T-helper 17 cell (primary cell): ENCODE measurements around the gene IQSEC1. TPM values are rescaled to one million over a fixed set of nuclear protein-coding genes. Genes with fewer than 3 reads are reported as not detected.

Source experiments
- ATAC-seq: fragments of 150-1000 bp; cut with Tn5 transposase; 2 replicates; pipeline ENCODE4 v1.10.0; 2021; ENCODE audit warnings: mild to moderate bottlenecking, moderate library complexity
- DNase-seq, 3 donors: peaks; one replicate each; pipeline versions ENCODE4 v3.0.0 to v3.0.0-alpha.2; 2020 to 2021
- H3K9me3 ChIP-seq: one replicate; pipeline ENCODE4 v1.7.0; 2013; ENCODE audit warnings: low read length, mild to moderate bottlenecking; ENCODE audit not compliant: control insufficient read depth, poor library complexity, severe bottlenecking
- H3K27ac Mint-ChIP-seq: one replicate; pipeline ENCODE4 v1.8.0; 2022; ENCODE audit warnings: mild to moderate bottlenecking, moderate library complexity, mixed read lengths
- H3K27me3 Mint-ChIP-seq: one replicate; pipeline ENCODE4 v1.8.0; 2022; ENCODE audit warnings: mixed read lengths
- H3K36me3 Mint-ChIP-seq: one replicate; pipeline ENCODE4 v1.8.0; 2022; ENCODE audit warnings: low read depth, mixed read lengths
- H3K4me1 Mint-ChIP-seq: one replicate; pipeline ENCODE4 v1.8.0; 2022; ENCODE audit warnings: mild to moderate bottlenecking, mixed read lengths
- H3K4me3 Mint-ChIP-seq: one replicate; pipeline ENCODE4 v1.8.0; 2022; ENCODE audit warnings: mild to moderate bottlenecking, moderate library complexity, mixed read lengths
- total RNA-seq, 4 donors: library from RNA in 2 of 4; stranded (reverse) in 2 of 4; gene quantifications; one replicate each; pipeline ENCODE4 v1.2.3 and lab custom pipeline; 2022 to 2026

The IQSEC1 gene
- total RNA-seq, 2 donors from 2014 or later: 114 to 128 TPM

DNA sequence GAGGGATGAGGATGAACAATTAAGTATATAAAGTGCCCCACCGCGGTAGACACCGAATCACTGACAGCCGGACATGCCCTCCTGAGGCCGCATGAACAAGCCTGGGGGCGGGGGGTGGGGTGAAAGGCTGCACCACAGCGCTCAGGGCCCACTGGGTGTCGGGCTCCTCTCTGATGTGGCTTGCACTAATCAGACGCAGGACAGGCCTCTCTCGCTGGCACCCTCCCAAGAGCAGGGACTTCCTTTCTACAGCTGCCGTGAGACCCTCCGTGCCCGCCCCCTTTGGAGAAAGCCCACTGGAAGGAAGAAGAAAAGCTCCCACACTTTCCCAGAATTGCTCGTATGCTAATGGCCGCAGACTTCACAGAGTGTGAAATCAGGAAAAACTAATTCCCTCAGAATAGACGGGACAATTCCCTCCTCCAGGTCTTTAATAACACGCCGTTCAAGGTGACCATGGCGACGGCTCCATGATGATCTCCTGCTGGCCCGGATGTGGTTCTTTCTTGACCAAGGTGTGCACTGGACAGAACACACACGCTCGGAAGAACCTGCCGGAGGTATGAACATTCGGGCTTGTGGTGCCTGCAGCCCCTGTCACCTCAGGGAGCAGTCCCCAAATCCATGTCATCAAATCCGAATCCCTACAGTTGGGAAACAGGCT is 32.0 kb downstream of the IQSEC1 start:
- H3K4me1 Mint-ChIP-seq: peaks cover 8% of the 10 kb centered on the region
- H3K4me3 Mint-ChIP-seq: no peak overlapping the region
- no peaks in the 10 kb centered on the region for H3K36me3 Mint-ChIP-seq
- no peaks in the 10 kb centered on the region for H3K9me3 ChIP-seq
- no peak for DNase-seq
- no peaks in the 10 kb centered on the region for H3K27me3 Mint-ChIP-seq
- ATAC-seq: no peak
- no peak overlapping the region for H3K27ac Mint-ChIP-seq

DNA sequence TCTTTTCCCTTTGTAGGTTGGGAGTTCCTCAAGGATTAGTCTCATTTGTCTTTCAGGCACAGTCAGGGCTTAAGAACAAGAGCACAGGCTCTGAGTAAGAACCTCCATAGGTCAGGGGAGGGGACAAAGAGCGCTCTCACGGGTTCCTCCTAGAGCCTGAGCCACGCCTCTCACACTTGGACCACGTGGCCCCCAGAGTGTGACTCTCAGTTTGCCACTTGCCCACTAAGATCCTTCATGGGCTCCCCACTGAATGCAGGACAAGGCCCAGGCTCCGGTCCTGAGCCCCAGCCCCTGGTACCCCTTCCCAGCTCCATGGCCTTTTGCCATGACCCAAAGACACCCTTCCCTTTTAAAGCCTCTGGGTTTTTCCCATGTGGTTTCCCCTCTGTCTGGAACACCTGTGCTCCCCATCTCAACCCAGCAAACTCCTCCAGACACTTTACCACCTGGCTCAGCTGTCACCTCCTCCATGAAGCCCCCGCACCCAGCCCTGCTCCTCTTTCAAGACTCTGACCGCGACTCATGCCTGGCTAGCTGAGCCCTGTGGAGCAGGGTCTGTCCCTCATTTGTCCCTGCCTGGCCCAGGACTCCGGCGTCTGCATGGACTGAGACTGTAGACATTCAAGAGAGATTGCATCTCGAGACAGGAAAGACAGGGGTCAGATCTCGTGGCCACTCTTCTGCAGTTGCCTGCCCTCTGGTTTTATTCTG is 32.7 kb downstream of the IQSEC1 start:
- H3K9me3 ChIP-seq: no peaks in the 10 kb centered on the region
- peak; percentile 67 for ATAC-seq
- no peak for DNase-seq
- H3K36me3 Mint-ChIP-seq: no peaks in the 10 kb centered on the region
- no peak overlapping the region for H3K27ac Mint-ChIP-seq
- H3K4me3 Mint-ChIP-seq: no peak overlapping the region
- peaks cover 6% of the 10 kb centered on the region for H3K4me1 Mint-ChIP-seq
- H3K27me3 Mint-ChIP-seq: peaks cover 4% of the 10 kb centered on the region

GRCh38 chr3:13039213-13039896 is 33.9 kb downstream of the IQSEC1 start:
- Mint-ChIP-seq H3K27ac (no peak overlapping the region), H3K4me1 (peaks cover 6% of the 10 kb centered on the region), H3K36me3 (no peaks in the 10 kb centered on the region), H3K27me3 (peaks cover 9% of the 10 kb centered on the region), H3K4me3 (no peak overlapping the region)
- ATAC-seq: no peak
- no peaks in the 10 kb centered on the region for H3K9me3 ChIP-seq
- no peak for DNase-seq

- no peak for DNase-seq
- Mint-ChIP-seq H3K27me3 (peaks cover 9% of the 10 kb centered on the region), H3K4me3 (no peak overlapping the region), H3K27ac (no peak overlapping the region), H3K4me1 (peaks cover 6% of the 10 kb centered on the region), H3K36me3 (no peaks in the 10 kb centered on the region)
- H3K9me3 ChIP-seq: no peaks in the 10 kb centered on the region
- ATAC-seq: no peak
These were observed 35.6 kb downstream of the IQSEC1 start for GRCh38 chr3:13037458-13038117.

- Mint-ChIP-seq H3K27me3 (peaks cover 9% of the 10 kb centered on the region), H3K4me3 (no peak overlapping the region), H3K27ac (peak overlapping the region; percentile 59), H3K4me1 (peaks cover 3% of the 10 kb centered on the region), H3K36me3 (no peaks in the 10 kb centered on the region)
- H3K9me3 ChIP-seq: no peaks in the 10 kb centered on the region
- ATAC-seq (no peak), DNase-seq (no peak)
These were observed 38.4 kb downstream of the IQSEC1 start for GRCh38 chr3:13034861-13035260.

DNA sequence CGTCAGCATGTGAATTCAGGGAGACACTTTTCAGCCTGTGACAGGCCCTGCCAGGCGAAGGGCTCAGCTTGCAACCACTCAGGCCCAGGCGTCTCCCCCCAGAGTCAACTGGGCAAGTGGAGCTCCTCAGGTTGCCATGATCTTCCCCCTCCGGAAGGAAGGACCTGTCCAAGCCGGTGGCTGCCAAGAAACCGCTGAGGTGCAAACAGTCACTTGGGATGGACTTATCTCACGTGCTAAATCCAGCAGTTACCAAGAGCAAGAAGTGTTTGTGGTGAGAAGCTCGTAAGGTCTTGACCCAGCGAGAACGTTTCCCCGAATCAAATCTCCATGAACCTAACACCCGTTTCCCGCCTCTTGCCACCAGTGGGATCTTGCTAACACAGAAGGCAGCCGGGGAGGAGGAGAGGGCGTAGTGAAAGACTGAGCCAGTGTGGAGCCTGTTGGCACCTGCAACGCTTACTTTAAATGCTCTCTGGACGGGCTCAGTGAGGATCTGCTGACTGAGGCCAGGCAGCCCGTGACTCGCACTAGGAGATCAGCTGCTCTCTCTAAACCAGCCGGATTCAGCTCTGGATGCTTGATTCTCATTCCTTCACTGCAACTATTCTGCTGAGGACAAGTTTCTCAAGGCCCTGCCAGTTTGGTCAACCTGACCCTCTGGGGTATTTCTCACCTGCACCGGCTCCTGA is 39.0 kb downstream of the IQSEC1 start:
- Mint-ChIP-seq H3K4me3 (no peak overlapping the region), H3K36me3 (no peaks in the 10 kb centered on the region), H3K4me1 (peaks cover 2% of the 10 kb centered on the region), H3K27ac (no peak overlapping the region), H3K27me3 (peaks cover 9% of the 10 kb centered on the region)
- H3K9me3 ChIP-seq: no peaks in the 10 kb centered on the region
- no peak for DNase-seq
- ATAC-seq: no peak

DNA sequence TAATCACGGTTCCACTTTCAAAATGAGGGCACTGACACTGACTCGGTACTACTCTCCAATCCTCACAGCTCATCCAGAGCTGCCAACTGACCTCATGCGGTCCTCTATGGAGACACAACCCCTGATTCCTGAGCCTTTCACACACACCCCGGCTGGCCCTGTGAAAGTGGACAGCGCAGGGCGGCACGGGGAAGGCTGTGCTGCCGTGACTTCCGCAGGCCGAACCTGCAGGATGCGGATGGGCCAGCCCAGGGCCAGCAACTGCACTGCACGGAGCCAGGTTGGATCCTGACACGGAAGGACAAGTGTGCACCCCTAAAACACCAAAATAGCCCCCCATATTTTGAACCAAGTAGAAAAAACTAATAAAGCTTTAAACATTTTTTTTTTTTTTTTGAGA is 41.0 kb downstream of the IQSEC1 start:
- ATAC-seq: no peak
- H3K9me3 ChIP-seq: no peaks in the 10 kb centered on the region
- no peak overlapping the region for H3K4me3 Mint-ChIP-seq
- peaks cover 2% of the 10 kb centered on the region for H3K4me1 Mint-ChIP-seq
- no peaks in the 10 kb centered on the region for H3K36me3 Mint-ChIP-seq
- no peak for DNase-seq
- H3K27ac Mint-ChIP-seq: no peak overlapping the region
- H3K27me3 Mint-ChIP-seq: peaks cover 9% of the 10 kb centered on the region

DNA sequence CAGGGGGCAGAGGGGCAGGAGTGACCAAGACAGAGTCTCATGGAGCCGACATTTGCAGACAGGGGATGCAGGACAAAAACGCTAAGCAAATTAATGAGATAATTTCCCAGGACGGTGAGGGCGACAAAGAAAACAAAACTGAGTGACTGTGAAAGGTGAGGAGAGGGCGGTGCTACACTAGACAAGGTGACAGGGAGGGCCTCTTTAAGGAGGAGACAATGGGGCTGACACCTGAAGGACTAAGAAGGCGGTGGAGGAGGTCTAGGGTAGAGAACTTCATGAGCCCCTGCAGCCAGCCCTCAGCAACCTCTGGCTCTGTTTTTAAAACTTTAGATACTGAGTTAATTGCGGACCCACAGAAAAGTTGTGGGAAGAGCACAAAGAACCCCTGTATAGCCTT is 41.6 kb downstream of the IQSEC1 start:
- peaks cover 2% of the 10 kb centered on the region for H3K4me1 Mint-ChIP-seq
- H3K27ac Mint-ChIP-seq: no peak overlapping the region
- no peaks in the 10 kb centered on the region for H3K36me3 Mint-ChIP-seq
- H3K27me3 Mint-ChIP-seq: peaks cover 9% of the 10 kb centered on the region
- no peak for DNase-seq
- no peaks in the 10 kb centered on the region for H3K9me3 ChIP-seq
- no peak overlapping the region for H3K4me3 Mint-ChIP-seq
- ATAC-seq: no peak

- no peak for ATAC-seq
- Mint-ChIP-seq H3K27ac (no peak overlapping the region), H3K4me1 (peaks cover 2% of the 10 kb centered on the region)
These were observed 42.5 kb downstream of the IQSEC1 start for GRCh38 chr3:13030684-13031083.

DNA sequence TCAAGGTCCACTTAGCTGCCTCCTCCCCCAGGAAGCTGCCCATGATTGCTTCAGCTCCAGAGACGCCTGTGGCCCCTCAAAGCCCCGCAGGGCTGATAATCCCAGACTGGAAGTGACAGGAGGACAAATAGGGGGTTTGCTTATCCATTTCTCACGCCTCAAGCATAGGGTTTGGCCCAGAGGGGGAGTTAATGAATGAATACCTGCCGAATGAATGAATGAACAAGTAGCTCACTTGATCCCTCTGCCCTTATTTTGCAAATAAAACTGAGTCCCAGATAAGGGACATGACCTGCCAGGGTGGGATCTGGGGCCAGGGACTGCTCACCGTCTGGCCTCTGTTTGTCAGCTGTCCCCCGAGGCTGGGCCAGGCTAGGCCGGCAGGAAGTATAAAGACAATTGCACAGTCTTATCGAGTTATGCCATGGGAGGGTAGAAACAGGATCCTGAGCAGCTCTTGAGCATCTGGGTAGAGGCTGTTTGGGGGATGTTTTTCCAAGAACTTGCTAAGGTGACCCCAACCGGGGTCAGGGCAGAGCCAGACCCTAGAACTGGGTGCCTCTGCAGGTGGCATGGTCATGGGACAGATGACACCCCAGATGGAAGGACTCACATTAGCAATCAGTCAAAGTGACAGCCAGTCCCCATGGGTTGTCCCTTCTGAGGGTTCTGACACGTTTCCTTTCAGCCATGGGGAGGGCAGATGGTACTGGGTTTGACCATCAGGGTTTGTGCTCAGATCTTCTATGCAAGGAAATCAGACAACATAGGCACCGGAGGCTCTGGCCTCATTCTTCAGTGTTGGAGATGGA is 45.0 kb downstream of the IQSEC1 start:
- H3K4me1 Mint-ChIP-seq: peaks cover 2% of the 10 kb centered on the region
- DNase-seq (no peak), ATAC-seq (no peak)
- no peaks in the 10 kb centered on the region for H3K9me3 ChIP-seq
- no peaks in the 10 kb centered on the region for H3K36me3 Mint-ChIP-seq
- no peak overlapping the region for H3K27ac Mint-ChIP-seq
- no peak overlapping the region for H3K4me3 Mint-ChIP-seq
- H3K27me3 Mint-ChIP-seq: no peaks in the 10 kb centered on the region

More at GRCh38 chr3:13030684-13031083, 42.5 kb downstream of the IQSEC1 start:
- Mint-ChIP-seq H3K4me3 (no peak overlapping the region), H3K27me3 (peaks cover 7% of the 10 kb centered on the region), H3K36me3 (no peaks in the 10 kb centered on the region)
- no peaks in the 10 kb centered on the region for H3K9me3 ChIP-seq
- no peak for DNase-seq

- ATAC-seq: no peak
- Mint-ChIP-seq H3K27ac (no peak overlapping the region), H3K36me3 (no peaks in the 10 kb centered on the region), H3K4me1 (peaks cover 4% of the 10 kb centered on the region), H3K27me3 (no peaks in the 10 kb centered on the region), H3K4me3 (no peak overlapping the region)
- no peak for DNase-seq
- no peaks in the 10 kb centered on the region for H3K9me3 ChIP-seq
These were observed 46.1 kb downstream of the IQSEC1 start for GRCh38 chr3:13027154-13027553.

DNA sequence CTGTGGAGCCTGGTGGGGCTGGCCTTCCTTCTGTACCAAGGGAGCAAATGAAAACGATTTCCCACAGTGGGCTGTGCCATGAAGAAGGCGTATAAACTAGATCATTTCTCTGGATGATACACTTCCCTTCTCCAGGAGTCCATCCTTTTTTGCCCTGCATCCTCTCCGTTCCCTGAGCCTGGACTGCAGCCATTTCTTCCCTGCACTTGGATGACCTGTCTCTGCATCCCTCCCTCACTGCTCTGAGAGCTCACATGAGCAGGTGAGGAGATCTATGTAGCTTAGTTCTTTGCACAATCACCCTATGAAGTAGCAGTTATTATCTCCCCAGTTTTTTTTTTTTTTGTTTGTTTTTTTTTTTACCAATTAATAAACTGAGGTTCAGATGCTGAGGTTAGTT is 46.7 kb downstream of the IQSEC1 start:
- DNase-seq (no peak), ATAC-seq (no peak)
- Mint-ChIP-seq H3K4me1 (peaks cover 3% of the 10 kb centered on the region), H3K4me3 (no peak overlapping the region), H3K27me3 (no peaks in the 10 kb centered on the region), H3K36me3 (no peaks in the 10 kb centered on the region), H3K27ac (no peak overlapping the region)
- no peaks in the 10 kb centered on the region for H3K9me3 ChIP-seq
